Naive thymus-derived CD4-positive, alpha-beta T cell (primary cell): Measurements from ENCODE around the gene TBC1D5. TPM values are rescaled to one million over a fixed set of nuclear protein-coding genes. Genes with fewer than 3 reads are reported as not detected.
"Not testable (repeated sequence)": the region's sequence is repeated elsewhere in the genome, so short reads cannot be mapped to it uniquely, and the experiment has no call there.

Experiments used
- ATAC-seq: fragments of 150-1000 bp; cut with Tn5 transposase; 2 replicates; pipeline ENCODE4 v1.10.0; 2021; ENCODE audit warnings: mild to moderate bottlenecking, moderate library complexity
- CTCF ChIA-PET: fragments of 350-600 bp; sonication (Branson Sonifier 250); formaldehyde crosslinking; loops from one replicate; lab custom pipeline; 2021; ENCODE audit warnings: antibody characterized with exemption; lab: Charles Lee
- POLR2A ChIA-PET: fragments of 350-600 bp; sonication (Branson Sonifier 250); formaldehyde crosslinking; loops from one replicate; lab custom pipeline; 2021; ENCODE audit warnings: antibody characterized with exemption, inconsistent platforms; lab: Charles Lee
- DNase-seq, 9 donors: peaks; one replicate each; pipeline versions ENCODE4 v3.0.0 to v3.0.0-alpha.2; 2020 to 2022; ENCODE audit warnings: mixed read lengths in 1 of 9
- H3K27ac ChIP-seq: one replicate; pipeline ENCODE4 v1.7.0; 2013; ENCODE audit warnings: mild to moderate bottlenecking, low read depth, low read length, moderate library complexity
- H3K27me3 ChIP-seq, 2 donors: one replicate each; pipeline ENCODE4 v1.7.0; 2013; ENCODE audit warnings: low read length in 2 of 2, mild to moderate bottlenecking in 2 of 2, moderate library complexity in 2 of 2; ENCODE audit not compliant: control insufficient read depth in 2 of 2, insufficient read depth in 2 of 2
- H3K36me3 ChIP-seq, 3 experiments: 1 replicate in 2 of 3; 2 replicates in 1 of 3; pipeline ENCODE4 v1.7.0; 2013; ENCODE audit warnings: low read length in 3 of 3, mild to moderate bottlenecking in 3 of 3, moderate library complexity in 1 of 3; ENCODE audit not compliant: insufficient read depth in 3 of 3, control insufficient read depth in 2 of 3
- H3K4me1 ChIP-seq, 2 donors: one replicate each; pipeline ENCODE4 v1.7.0; 2013; ENCODE audit warnings: low read length in 2 of 2, mild to moderate bottlenecking in 2 of 2, moderate library complexity in 1 of 2; ENCODE audit not compliant: control insufficient read depth in 2 of 2, insufficient read depth in 2 of 2
- H3K4me3 ChIP-seq: 2 replicates; pipeline ENCODE4 v1.7.0; 2013; ENCODE audit warnings: mild to moderate bottlenecking, low read length
- H3K9me3 ChIP-seq, 3 experiments: 1 replicate in 2 of 3; 2 replicates in 1 of 3; pipeline ENCODE4 v1.7.0; 2013; ENCODE audit warnings: low read length in 3 of 3; ENCODE audit not compliant: control insufficient read depth in 2 of 3
- H3K27ac Mint-ChIP-seq, 9 donors: one replicate each; pipeline ENCODE4 v1.8.0; 2020 to 2022; ENCODE audit warnings: mixed read lengths in 9 of 9, mild to moderate bottlenecking in 8 of 9, moderate library complexity in 5 of 9, inconsistent platforms in 2 of 9
- H3K27me3 Mint-ChIP-seq, 5 donors: one replicate each; pipeline ENCODE4 v1.8.0; 2021 to 2022; ENCODE audit warnings: mixed read lengths in 5 of 5, mild to moderate bottlenecking in 1 of 5
- H3K36me3 Mint-ChIP-seq, 5 donors: one replicate each; pipeline ENCODE4 v1.8.0; 2020 to 2022; ENCODE audit warnings: mixed read lengths in 5 of 5, mild to moderate bottlenecking in 3 of 5, inconsistent platforms in 1 of 5
- H3K4me1 Mint-ChIP-seq, 7 donors: one replicate each; pipeline ENCODE4 v1.8.0; 2020 to 2022; ENCODE audit warnings: mixed read lengths in 7 of 7, mild to moderate bottlenecking in 3 of 7, inconsistent platforms in 1 of 7
- H3K4me3 Mint-ChIP-seq, 10 donors: one replicate each; pipeline ENCODE4 v1.8.0; 2020 to 2022; ENCODE audit warnings: mild to moderate bottlenecking in 10 of 10, mixed read lengths in 10 of 10, moderate library complexity in 6 of 10, inconsistent platforms in 2 of 10
- H3K9me3 Mint-ChIP-seq, 11 donors: one replicate each; pipeline ENCODE4 v1.8.0; 2020 to 2022; ENCODE audit warnings: mixed read lengths in 11 of 11, mild to moderate bottlenecking in 4 of 11, inconsistent platforms in 1 of 11, moderate library complexity in 1 of 11
- intact Hi-C, 2 donors: fragments of 100-400 bp; cut with micrococcal nuclease; formaldehyde crosslinking; loops; one replicate each; pipeline ENCODE4 v1.15.1; 2023
- polyA plus RNA-seq, 2 donors: library from polyadenylated mRNA; unstranded; fragments of 300-500 nt; fragmentation: Illumina TruSeq; gene quantifications; one replicate each; pipeline ENCODE4 v1.2.3, GENCODE V29; 2021
- total RNA-seq, 6 experiments: library from RNA in 5 of 6; stranded (reverse) in 5 of 6; gene quantifications; 1 replicate in 5 of 6; 2 replicates in 1 of 6; pipeline ENCODE4 v1.2.3 and lab custom pipeline; 2021 to 2026

TBC1D5 gene
- total and polyA plus RNA-seq, 7 experiments from 2014 or later = 30.5 to 54.0 (median 37.4) TPM

DNA sequence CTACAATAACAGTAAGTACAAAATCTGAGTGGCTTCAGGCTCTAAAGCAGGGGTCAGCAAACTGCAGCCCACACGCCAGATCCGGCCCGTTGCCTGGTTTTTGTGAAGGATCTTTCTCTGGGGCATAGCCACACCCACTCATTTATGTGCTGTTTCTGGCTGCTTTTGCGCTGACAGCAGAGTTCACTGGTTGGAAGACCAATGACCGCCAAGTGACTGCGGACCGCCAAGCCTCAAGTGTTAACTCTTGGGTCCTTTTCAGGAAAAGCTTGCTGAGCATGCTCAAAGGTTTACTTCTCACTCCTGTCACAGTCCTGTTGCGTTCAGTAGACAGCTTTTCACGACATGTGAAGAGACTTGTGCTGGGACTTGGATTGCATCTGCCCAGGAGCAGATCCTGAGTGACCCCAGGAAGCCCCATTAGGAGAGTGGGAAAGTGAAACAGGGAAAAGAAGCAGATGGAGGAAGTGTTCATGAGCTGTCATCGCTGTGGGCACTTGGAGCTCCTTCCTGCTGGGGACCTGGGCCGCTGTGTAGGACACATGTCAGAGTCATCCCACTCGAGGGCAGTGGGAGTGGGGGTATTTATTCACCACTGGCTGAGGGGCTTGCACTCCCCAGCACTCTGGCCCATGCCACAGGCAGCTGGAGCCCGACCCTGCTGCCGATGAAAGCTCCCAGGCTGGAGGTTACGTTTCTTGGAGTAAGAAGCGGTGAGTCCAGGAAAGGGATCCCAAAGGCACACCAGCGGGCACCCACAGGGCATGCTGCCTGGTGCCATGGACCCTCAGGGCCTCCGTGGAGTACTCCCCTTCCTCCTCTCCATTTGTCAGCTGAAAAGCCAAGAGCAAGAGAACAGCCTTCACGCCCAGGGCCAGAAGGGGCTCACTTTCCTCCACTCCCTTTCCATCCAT lies 608.5 kb downstream of the TBC1D5 start:
- Histone ChIP-seq H3K9me3 (no peaks in the 10 kb centered on the region), H3K36me3 (no peaks in the 10 kb centered on the region), H3K27me3 (no peaks in the 10 kb centered on the region), H3K27ac (no peak overlapping the region), H3K4me3 (no peak overlapping the region), H3K4me1 (no peaks in the 10 kb centered on the region)
- ChIA-PET CTCF (no interaction called here), POLR2A (no interaction called here)
- DNase-seq = no peak
- no peak overlapping the region for H3K4me3 Mint-ChIP-seq
- no peak for ATAC-seq
- H3K4me1 Mint-ChIP-seq = peaks cover 0 to 3% (median 0%) of the 10 kb centered on the region in 7 donors
- peaks cover 0 to 10% (median 4%) of the 10 kb centered on the region in 5 donors for H3K36me3 Mint-ChIP-seq
- intact Hi-C loops = no loop called here
- no peaks in the 10 kb centered on the region for H3K27me3 Mint-ChIP-seq
- peaks cover 0 to 8% (median 0%) of the 10 kb centered on the region in 11 donors for H3K9me3 Mint-ChIP-seq
- H3K27ac Mint-ChIP-seq = peak overlapping the region in 1 of 9 donors; percentile 46

DNA sequence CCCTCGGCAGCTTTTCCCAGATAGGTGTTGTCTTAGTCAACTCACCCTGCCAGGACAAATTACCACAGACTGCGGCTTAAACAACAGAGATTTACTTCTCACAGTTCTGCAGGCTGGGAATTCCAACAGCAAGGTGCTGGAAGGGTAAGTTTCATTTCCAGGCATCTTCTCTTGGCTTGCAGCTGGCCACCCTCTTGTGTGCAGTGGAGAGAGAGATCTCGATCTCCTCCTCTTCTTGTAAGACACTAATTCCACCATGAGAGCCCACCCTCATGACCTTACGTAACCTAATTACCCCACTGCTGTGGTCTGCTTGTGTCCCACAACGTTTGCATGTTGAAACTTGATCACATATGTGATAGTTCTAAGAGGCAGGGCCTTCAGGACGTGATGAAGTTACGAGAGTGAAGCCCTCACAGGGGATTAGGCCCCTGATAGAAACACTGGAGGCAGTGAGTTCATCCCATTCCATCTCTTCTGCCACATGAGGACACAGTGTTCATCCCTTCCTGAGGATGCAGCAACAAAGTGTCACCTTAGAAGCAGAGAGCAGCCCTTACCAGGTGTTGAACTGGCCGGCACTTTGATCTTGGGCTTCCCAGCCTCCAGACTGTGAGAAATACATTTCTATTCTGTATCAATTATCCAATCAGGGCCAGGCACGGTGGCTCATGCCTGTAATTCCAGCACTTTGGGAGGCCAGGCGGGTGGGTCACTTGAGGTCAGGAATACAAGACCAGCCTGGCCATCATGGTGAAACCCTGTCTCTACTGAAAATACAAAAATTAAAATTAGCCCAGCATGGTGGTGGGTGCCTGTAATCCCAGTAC lies 609.9 kb downstream of the TBC1D5 start:
- Histone ChIP-seq H3K4me1 (no peaks in the 10 kb centered on the region), H3K27ac (no peak overlapping the region), H3K4me3 (no peak overlapping the region), H3K27me3 (no peaks in the 10 kb centered on the region), H3K9me3 (no peaks in the 10 kb centered on the region), H3K36me3 (no peaks in the 10 kb centered on the region)
- CTCF ChIA-PET = no interaction called here
- intact Hi-C loops = no loop called here
- Mint-ChIP-seq H3K9me3 (peaks cover 0 to 17% (median 5%) of the 10 kb centered on the region in 11 donors), H3K36me3 (peaks cover 0 to 17% (median 4%) of the 10 kb centered on the region in 5 donors), H3K27ac (no peak overlapping the region), H3K4me3 (no peak overlapping the region), H3K27me3 (no peaks in the 10 kb centered on the region), H3K4me1 (peaks cover 0 to 3% (median 0%) of the 10 kb centered on the region in 7 donors)
- no peak for ATAC-seq
- POLR2A ChIA-PET = no interaction called here
- DNase-seq = no peak

- ATAC-seq (no peak), DNase-seq (no peak)
- Histone ChIP-seq H3K27me3 (no peaks in the 10 kb centered on the region), H3K4me3 (no peak overlapping the region), H3K9me3 (no peaks in the 10 kb centered on the region), H3K4me1 (no peaks in the 10 kb centered on the region), H3K27ac (no peak overlapping the region), H3K36me3 (no peaks in the 10 kb centered on the region)
- CTCF ChIA-PET = no interaction called here
- no peak overlapping the region for H3K4me3 Mint-ChIP-seq
- H3K9me3 Mint-ChIP-seq = peaks cover 0 to 21% (median 5%) of the 10 kb centered on the region in 11 donors
- POLR2A ChIA-PET = no interaction called here
- intact Hi-C loops = no loop called here
- H3K27ac Mint-ChIP-seq = no peak overlapping the region
- no peaks in the 10 kb centered on the region for H3K27me3 Mint-ChIP-seq
- peaks cover 0 to 24% (median 4%) of the 10 kb centered on the region in 5 donors for H3K36me3 Mint-ChIP-seq
- H3K4me1 Mint-ChIP-seq = peaks cover 0 to 3% (median 0%) of the 10 kb centered on the region in 7 donors
Observed at GRCh38 chr3:17130956-17131355, 611.5 kb downstream of the TBC1D5 start.

- Mint-ChIP-seq H3K4me3 (no peak overlapping the region), H3K36me3 (peaks cover 0 to 22% (median 0%) of the 10 kb centered on the region in 5 donors), H3K27me3 (no peaks in the 10 kb centered on the region), H3K4me1 (peaks cover 0 to 3% (median 0%) of the 10 kb centered on the region in 7 donors), H3K9me3 (peaks cover 0 to 22% (median 5%) of the 10 kb centered on the region in 11 donors), H3K27ac (no peak overlapping the region)
- no peak overlapping the region for H3K4me3 ChIP-seq
- H3K36me3 ChIP-seq = no peaks in the 10 kb centered on the region
- no peak overlapping the region for H3K27ac ChIP-seq
- no peaks in the 10 kb centered on the region for H3K27me3 ChIP-seq
- ChIA-PET CTCF (no interaction called here), POLR2A (no interaction called here)
- no peak for ATAC-seq
- H3K9me3 ChIP-seq = no peaks in the 10 kb centered on the region
- no peaks in the 10 kb centered on the region for H3K4me1 ChIP-seq
- intact Hi-C loops = no loop called here
- no peak for DNase-seq
Observed at GRCh38 chr3:17129556-17129955, 612.9 kb downstream of the TBC1D5 start.

DNA sequence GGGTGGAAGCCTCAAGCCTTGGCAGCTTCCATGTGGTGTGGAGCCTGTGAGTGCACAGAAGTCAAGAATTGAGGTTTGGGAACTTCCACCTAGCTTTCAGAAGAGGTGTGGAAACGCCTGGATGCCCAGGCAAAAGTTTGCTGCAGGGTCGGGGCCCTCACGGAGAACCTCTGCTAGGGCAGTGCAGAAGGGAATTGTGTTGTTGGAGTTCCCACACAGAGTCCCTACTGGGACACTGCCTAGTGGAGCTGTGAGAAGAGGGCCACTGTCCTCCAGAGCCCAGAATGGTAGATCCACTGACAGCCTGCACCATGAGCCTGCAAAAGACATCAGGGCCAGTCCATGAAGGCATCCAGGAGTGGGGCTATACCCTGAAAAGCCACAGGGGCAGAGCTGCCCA lies 613.8 kb downstream of the TBC1D5 start:
- intact Hi-C loops, H3K4me3 ChIP-seq, DNase-seq, H3K4me3 Mint-ChIP-seq, H3K27ac ChIP-seq, H3K36me3 ChIP-seq, H3K27me3 Mint-ChIP-seq, POLR2A ChIA-PET, H3K9me3 ChIP-seq, H3K27me3 ChIP-seq, H3K4me1 ChIP-seq, ATAC-seq, CTCF ChIA-PET, H3K4me1 Mint-ChIP-seq, H3K27ac Mint-ChIP-seq: not testable (repeated sequence)
- Mint-ChIP-seq H3K9me3 (peaks cover 0 to 22% (median 5%) of the 10 kb centered on the region in 11 donors), H3K36me3 (peaks cover 0 to 22% (median 0%) of the 10 kb centered on the region in 5 donors)

DNA sequence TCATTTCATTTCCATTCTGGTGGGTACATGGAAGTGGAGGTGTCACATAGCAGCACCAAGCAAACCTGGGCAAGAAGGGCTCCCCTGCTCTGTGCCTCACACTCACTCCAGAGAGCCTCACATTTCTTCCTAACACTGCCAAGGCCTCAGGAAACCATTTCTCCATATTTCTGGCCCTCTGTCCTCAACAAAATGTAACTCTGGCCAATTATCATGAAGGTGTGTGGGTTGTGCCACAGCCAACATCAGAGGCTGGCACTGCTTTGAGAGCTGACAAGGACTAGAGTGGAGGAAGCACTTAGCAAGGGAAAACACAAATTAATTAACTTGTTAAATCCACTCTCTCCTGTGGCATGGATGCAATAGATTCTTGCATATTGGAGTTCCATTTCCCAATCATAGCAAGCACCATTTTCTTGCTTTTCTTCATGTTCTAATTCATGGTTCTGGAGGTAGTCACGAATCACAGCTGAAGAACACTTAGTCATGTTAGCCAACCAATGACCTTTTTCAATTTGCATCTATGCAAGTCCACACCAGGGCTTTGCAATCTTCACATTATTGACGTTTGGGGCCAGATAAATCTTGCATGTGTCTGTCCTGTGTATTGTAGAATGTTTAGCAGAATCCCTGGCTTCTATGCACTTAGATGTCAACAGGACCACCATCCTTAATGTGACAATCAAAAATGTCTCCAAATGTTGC lies 616.5 kb downstream of the TBC1D5 start:
- Histone ChIP-seq H3K27ac (no peak overlapping the region), H3K4me3 (no peak overlapping the region), H3K9me3 (no peaks in the 10 kb centered on the region), H3K36me3 (no peaks in the 10 kb centered on the region), H3K4me1 (no peaks in the 10 kb centered on the region), H3K27me3 (no peaks in the 10 kb centered on the region)
- intact Hi-C loops = no loop called here
- ChIA-PET POLR2A (no interaction called here), CTCF (no interaction called here)
- H3K27me3 Mint-ChIP-seq = no peaks in the 10 kb centered on the region
- no peak overlapping the region for H3K27ac Mint-ChIP-seq
- DNase-seq (no peak), ATAC-seq (no peak)
- no peak overlapping the region for H3K4me3 Mint-ChIP-seq
- peaks cover 0 to 27% (median 5%) of the 10 kb centered on the region in 11 donors for H3K9me3 Mint-ChIP-seq
- H3K36me3 Mint-ChIP-seq = peaks cover 0 to 25% (median 0%) of the 10 kb centered on the region in 5 donors
- peaks cover 0 to 3% (median 0%) of the 10 kb centered on the region in 7 donors for H3K4me1 Mint-ChIP-seq
